OCI-LY7 (cell line): Measurements from ENCODE around the gene ACTG2. TPM values are rescaled to one million over a fixed set of nuclear protein-coding genes. Genes with fewer than 3 reads are reported as not detected.

Experiments
- BruUV-seq: library from RNA; stranded (reverse); fragments of 400-500 nt; replicated peaks from 2 replicates; lab custom pipeline; 2021; lab: Mats Ljungman, UMichigan
- CTCF ChIA-PET: fragments of 300-600 bp; sonication (Branson Sonifier 250); formaldehyde crosslinking; loops from one replicate; lab custom pipeline; 2022; ENCODE audit warnings: antibody characterized with exemption; ENCODE audit not compliant: unreplicated experiment; lab: Charles Lee
- POLR2A ChIA-PET: fragments of 300-600 bp; sonication (Branson Sonifier 250); formaldehyde crosslinking; loops from one replicate; lab custom pipeline; 2022; ENCODE audit warnings: antibody characterized with exemption; lab: Charles Lee
- DNase-seq: peaks from one replicate; pipeline ENCODE4 v3.0.0-alpha.2; 2015; ENCODE audit warnings: low spot score
- H2AFZ ChIP-seq: fragments of 200-600 bp; sonication (generic), shearing (Covaris generic); 2 replicates; pipeline ENCODE4 v1.6.1; 2014; ENCODE audit warnings: mild to moderate bottlenecking, antibody characterized with exemption, low read length, moderate library complexity
- H3K27ac ChIP-seq: fragments of 200-600 bp; sonication (generic); 2 replicates; pipeline ENCODE4 v1.5.1; 2014; ENCODE audit warnings: mixed run types, low read depth, mild to moderate bottlenecking, moderate library complexity, low read length, inconsistent platforms; ENCODE audit not compliant: poor library complexity, severe bottlenecking
- H3K36me3 ChIP-seq: fragments of 200-600 bp; sonication (generic); 2 replicates; pipeline ENCODE4 v1.6.1; 2014; ENCODE audit warnings: mild to moderate bottlenecking, antibody characterized with exemption, low read length, moderate library complexity, mixed read lengths; ENCODE audit not compliant: insufficient read depth
- H3K4me1 ChIP-seq: fragments of 200-600 bp; sonication (generic); 2 replicates; pipeline ENCODE4 v1.5.1; 2014; ENCODE audit warnings: mild to moderate bottlenecking, low read length; ENCODE audit not compliant: insufficient read depth, poor library complexity, severe bottlenecking
- H3K4me2 ChIP-seq: fragments of 200-600 bp; sonication (generic); 2 replicates; pipeline ENCODE4 v1.6.1; 2014; ENCODE audit warnings: mild to moderate bottlenecking, low read length
- H3K4me3 ChIP-seq: fragments of 200-600 bp; sonication (generic); 2 replicates; pipeline ENCODE4 v1.5.1; 2014; ENCODE audit warnings: mild to moderate bottlenecking, low read depth, low read length; ENCODE audit not compliant: poor library complexity, severe bottlenecking
- H3K79me2 ChIP-seq: fragments of 200-600 bp; sonication (generic); 2 replicates; pipeline ENCODE4 v1.6.1; 2016; ENCODE audit warnings: low read depth, mild to moderate bottlenecking, low read length, moderate library complexity, mixed read lengths; ENCODE audit not compliant: insufficient read depth
- H3K9me2 ChIP-seq: fragments of 200-600 bp; sonication (generic); 2 replicates; pipeline ENCODE4 v1.6.1; 2016; ENCODE audit warnings: mild to moderate bottlenecking, low read length, mixed read lengths; ENCODE audit not compliant: insufficient read depth
- H3K9me3 ChIP-seq: fragments of 200-600 bp; sonication (generic); 2 replicates; pipeline ENCODE4 v1.6.1; 2014; ENCODE audit warnings: mild to moderate bottlenecking, mixed run types, low read length, mixed read lengths
- H4K20me1 ChIP-seq: fragments of 200-600 bp; sonication (generic); 2 replicates; pipeline ENCODE4 v1.6.1; 2014; ENCODE audit warnings: mild to moderate bottlenecking, antibody characterized with exemption, low read length, moderate library complexity, mixed read lengths; ENCODE audit not compliant: insufficient read depth
- EZH2phosphoT487 ChIP-seq: fragments of 200-600 bp; sonication (generic); IDR thresholded peaks from 2 replicates; pipeline ENCODE4 v1.6.1; 2018; ENCODE audit warnings: low read depth, borderline replicate concordance, mild to moderate bottlenecking, mixed run types, antibody characterized with exemption, low read length, moderate library complexity, mixed read lengths
- intact Hi-C: fragments of 100-400 bp; cut with micrococcal nuclease; formaldehyde crosslinking; loops from one replicate; pipeline ENCODE4 v1.10.0; 2022; ENCODE audit not compliant: unreplicated experiment
- total RNA-seq, 2 experiments: library from RNA; depleted of rRNA in 1 of 2; stranded (reverse); fragments of >200 nt in 1 of 2; shearing (Covaris generic) in 1 of 2; gene quantifications; 2 replicates each; pipeline ENCODE4 v1.2.3, GENCODE V29; 2014 to 2022
- TF ChIP-seq, protein P1 (sequence below): fragments of 200-600 bp; sonication (generic); conservative IDR thresholded peaks from 2 replicates; pipeline ENCODE4 v1.5.1; 2014; ENCODE audit warnings: mild to moderate bottlenecking, antibody characterized with exemption, low read length, moderate library complexity, mixed read lengths

Gene ACTG2
- total RNA-seq, 2 experiments from 2014 or later: not detected

- no TSS peak for BruUV-seq
- CTCF ChIA-PET: no interaction called here
- H4K20me1 ChIP-seq: no peaks in the 10 kb centered on the region
Measured at GRCh38 chr2:73904952-73905351, 12.1 kb downstream of the ACTG2 start.

GRCh38 chr2:73906847-73907505, 14.2 kb downstream of the ACTG2 start:
- no peak overlapping the region for H3K27ac ChIP-seq
- H4K20me1 ChIP-seq: no peaks in the 10 kb centered on the region
- no peaks in the 10 kb centered on the region for H3K36me3 ChIP-seq
- no peaks in the 10 kb centered on the region for H3K79me2 ChIP-seq
- no peaks in the 10 kb centered on the region for H3K4me1 ChIP-seq
- intact Hi-C loops: loop anchor here (5.0 kb wide), 1 partner anchor 240 kb away; the partner anchor contains the start of gene BOLA3
- no peak for DNase-seq
- H3K9me2 ChIP-seq: no peaks in the 10 kb centered on the region
- no TSS peak for BruUV-seq
- H3K4me3 ChIP-seq: no peak overlapping the region
- CTCF ChIA-PET: no interaction called here
- no peak overlapping the region for H2AFZ ChIP-seq
- no peaks in the 10 kb centered on the region for H3K9me3 ChIP-seq
- TF ChIP-seq, protein P1, sequence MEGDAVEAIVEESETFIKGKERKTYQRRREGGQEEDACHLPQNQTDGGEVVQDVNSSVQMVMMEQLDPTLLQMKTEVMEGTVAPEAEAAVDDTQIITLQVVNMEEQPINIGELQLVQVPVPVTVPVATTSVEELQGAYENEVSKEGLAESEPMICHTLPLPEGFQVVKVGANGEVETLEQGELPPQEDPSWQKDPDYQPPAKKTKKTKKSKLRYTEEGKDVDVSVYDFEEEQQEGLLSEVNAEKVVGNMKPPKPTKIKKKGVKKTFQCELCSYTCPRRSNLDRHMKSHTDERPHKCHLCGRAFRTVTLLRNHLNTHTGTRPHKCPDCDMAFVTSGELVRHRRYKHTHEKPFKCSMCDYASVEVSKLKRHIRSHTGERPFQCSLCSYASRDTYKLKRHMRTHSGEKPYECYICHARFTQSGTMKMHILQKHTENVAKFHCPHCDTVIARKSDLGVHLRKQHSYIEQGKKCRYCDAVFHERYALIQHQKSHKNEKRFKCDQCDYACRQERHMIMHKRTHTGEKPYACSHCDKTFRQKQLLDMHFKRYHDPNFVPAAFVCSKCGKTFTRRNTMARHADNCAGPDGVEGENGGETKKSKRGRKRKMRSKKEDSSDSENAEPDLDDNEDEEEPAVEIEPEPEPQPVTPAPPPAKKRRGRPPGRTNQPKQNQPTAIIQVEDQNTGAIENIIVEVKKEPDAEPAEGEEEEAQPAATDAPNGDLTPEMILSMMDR: no peak
- TF ChIP-seq EZH2phosphoT487: no peak
- no peak overlapping the region for H3K4me2 ChIP-seq
- POLR2A ChIA-PET: interaction anchor here (0.6 kb wide), 1 partner anchor 30 kb away, joined by 3 read pairs; no protein-coding TSS in a partner anchor

More at GRCh38 chr2:73904952-73905351, 12.1 kb downstream of the ACTG2 start:
- H3K27ac ChIP-seq: no peak overlapping the region
- no peaks in the 10 kb centered on the region for H3K9me2 ChIP-seq
- no peak overlapping the region for H3K4me3 ChIP-seq
- POLR2A ChIA-PET: no interaction called here
- DNase-seq: no peak
- H3K9me3 ChIP-seq: no peaks in the 10 kb centered on the region
- TF ChIP-seq, protein P1: no peak
- TF ChIP-seq EZH2phosphoT487: no peak
- H3K36me3 ChIP-seq: no peaks in the 10 kb centered on the region
- no peaks in the 10 kb centered on the region for H3K79me2 ChIP-seq
- no peaks in the 10 kb centered on the region for H3K4me1 ChIP-seq
- H2AFZ ChIP-seq: no peak overlapping the region
- intact Hi-C loops: loop anchor here (5.0 kb wide), 1 partner anchor 242 kb away; the partner anchor contains the start of gene BOLA3
- no peak overlapping the region for H3K4me2 ChIP-seq
